ENCODE measurements around the gene C12orf42. TPM values are rescaled to one million over a fixed set of nuclear protein-coding genes. Genes with fewer than 3 reads are reported as not detected.

The C12orf42 gene
- total RNA-seq, 1 experiment from 2014 or later, result not detected

- H3K9me3 ChIP-seq (ENCODE audit: control insufficient read depth, low read depth, low read length), result no peaks in the 10 kb centered on the region
- H3K4me1 ChIP-seq (ENCODE audit: insufficient read depth, low read length), result no peaks in the 10 kb centered on the region
- no peak overlapping the region for H2BK15ac ChIP-seq (ENCODE audit: low read depth, low read length)
- no peak overlapping the region for H3K18ac ChIP-seq (ENCODE audit: insufficient read length, low read depth, low read length)
- Mint-ChIP-seq H3K9me3 (no peaks in the 10 kb centered on the region), H3K36me3 (ENCODE audit: insufficient read depth in 1 of 3, low read depth in 3 of 3) (no peaks in the 10 kb centered on the region), H3K4me3 (no peak overlapping the region), H3K4me1 (no peaks in the 10 kb centered on the region), H3K27ac (no peak overlapping the region), H3K27me3 (ENCODE audit: low read depth) (peaks cover 1% of the 10 kb centered on the region; the same call in 1 of the 2 replicates)
- no peaks in the 10 kb centered on the region for H3K79me2 ChIP-seq (ENCODE audit: insufficient read depth, low read length)
- H2BK20ac ChIP-seq (ENCODE audit: low read depth, low read length, poor library complexity, severe bottlenecking), result no peak overlapping the region
- no peak overlapping the region for H3K56ac ChIP-seq (ENCODE audit: insufficient read length, low read depth, low read length)
- no peak overlapping the region for H2BK5ac ChIP-seq (ENCODE audit: insufficient read length, low read length)
- no peak overlapping the region for H2AK5ac ChIP-seq (ENCODE audit: insufficient read length, low read length)
- H4K5ac ChIP-seq (ENCODE audit: insufficient read length, low read depth, low read length), result no peak overlapping the region
- WGBS (ENCODE audit: extremely low coverage, insufficient read length, low lambda C conversion rate), result no CpG with 5 or more reads among the region's 7 CpGs
- TF ChIP-seq CTCF (conservative IDR thresholded peaks at IDR 0.05), result no peak
- H3K27me3 ChIP-seq (ENCODE audit: insufficient read depth, low read length), result no peaks in the 10 kb centered on the region
- no peaks in the 10 kb centered on the region for H3K23me2 ChIP-seq (ENCODE audit: insufficient read length, low read depth, low read length, poor library complexity, severe bottlenecking)
- H2BK120ac ChIP-seq (ENCODE audit: low read depth, low read length, poor library complexity, severe bottlenecking), result no peak overlapping the region
- H3K4me2 ChIP-seq (ENCODE audit: insufficient read depth, insufficient read length, low read length), result no peak overlapping the region
- no peak overlapping the region for H3K4ac ChIP-seq (ENCODE audit: low read depth, low read length)
- no peak overlapping the region for H3T11ph ChIP-seq (ENCODE audit: low read length)
- no peak overlapping the region for H3K27ac ChIP-seq (ENCODE audit: insufficient read length, low read depth, low read length)
- H2AFZ ChIP-seq (ENCODE audit: low read length), result no peak overlapping the region
- H3K14ac ChIP-seq (ENCODE audit: insufficient read depth, low read length), result no peak overlapping the region
- no peak overlapping the region for H2BK12ac ChIP-seq (ENCODE audit: insufficient read length, low read depth, low read length)
- no peaks in the 10 kb centered on the region for H4K20me1 ChIP-seq (ENCODE audit: control insufficient read depth, insufficient read depth, insufficient read length)
- no peak overlapping the region for H4K8ac ChIP-seq (replicated peaks; ENCODE audit: insufficient read length, low read depth, low read length)
- DNase-seq, result no peak
- H3K9ac ChIP-seq (ENCODE audit: extremely low read depth, insufficient read length, low read length), result no peak overlapping the region
- no peak overlapping the region for H3K23ac ChIP-seq (ENCODE audit: insufficient read length, low read depth, low read length)
- no peak overlapping the region for H4K91ac ChIP-seq (ENCODE audit: insufficient read length, low read depth, low read length)
- no peaks in the 10 kb centered on the region for H3K79me1 ChIP-seq (ENCODE audit: insufficient read depth, low read depth, low read length, poor library complexity, severe bottlenecking)
Measured at GRCh38 chr12:103387385-103387784, 108.4 kb downstream of the C12orf42 start.
